Kidney tubule cell (primary cell): Measurements from ENCODE around the gene ATOX1.
A peak's percentile ranks its signal among the peaks of the same experiment; 100 is the strongest.

Experiments used
- DNase-seq: peaks from one replicate; pipeline ENCODE4 v3.0.0-alpha.2; 2018; ENCODE audit warnings: low spot score

The ATOX1 gene

DNA sequence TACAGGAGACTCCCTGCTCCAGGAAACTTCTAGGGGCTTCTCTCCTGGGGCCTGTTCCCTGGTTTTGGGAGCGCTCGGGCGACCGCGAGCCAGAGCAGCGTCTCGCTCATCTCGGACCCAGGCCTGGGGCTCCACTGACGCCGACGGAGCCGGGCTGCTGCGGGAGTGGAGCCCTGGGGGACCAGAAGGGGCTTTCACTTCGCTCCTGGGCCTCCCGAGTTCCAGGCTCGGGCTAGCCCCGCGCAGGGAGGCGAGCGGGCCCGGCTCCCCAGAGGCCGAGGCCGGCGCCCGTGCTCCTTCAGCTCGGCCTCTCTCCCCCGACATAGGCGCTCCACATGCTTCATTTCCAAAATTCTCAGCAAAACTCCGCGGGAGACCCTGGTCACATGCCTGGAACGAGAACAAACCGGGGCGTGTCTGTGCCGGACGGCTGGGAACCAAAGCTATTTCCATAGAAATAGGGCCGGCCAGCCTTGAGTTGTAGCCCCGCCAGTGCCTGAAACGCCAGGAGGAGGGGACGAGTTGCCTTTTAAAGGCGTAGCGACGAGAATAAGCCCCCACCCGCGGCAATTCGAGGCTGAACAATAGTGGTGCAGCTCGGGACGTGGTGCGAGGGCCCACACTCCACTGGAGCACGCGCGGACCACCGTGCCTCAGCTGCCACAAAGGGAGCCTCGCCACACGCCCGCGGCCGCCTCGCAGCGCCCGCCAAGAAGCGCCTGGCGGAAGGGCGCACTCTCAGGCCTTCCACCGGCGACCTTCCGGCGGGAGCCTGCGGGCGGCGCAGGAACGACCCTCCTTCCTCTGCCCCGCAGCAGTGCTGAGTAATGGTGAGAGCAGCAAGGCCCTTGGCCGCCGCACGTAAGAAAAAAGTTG, 12.2 kb upstream of the ATOX1 start:
- DNase-seq = peak; percentile 68

- no peak for DNase-seq
These were observed 8.5 kb upstream of the ATOX1 start for GRCh38 chr5:151766975-151767374.

- no peak for DNase-seq
These were observed 6.4 kb upstream of the ATOX1 start for GRCh38 chr5:151764801-151765200.

- no peak for DNase-seq
These were observed 346 bp downstream of the ATOX1 start for GRCh38 chr5:151758141-151758429.

GRCh38 chr5:151757233-151758140, 944 bp downstream of the ATOX1 start:
- DNase-seq = peak; percentile 31

DNA sequence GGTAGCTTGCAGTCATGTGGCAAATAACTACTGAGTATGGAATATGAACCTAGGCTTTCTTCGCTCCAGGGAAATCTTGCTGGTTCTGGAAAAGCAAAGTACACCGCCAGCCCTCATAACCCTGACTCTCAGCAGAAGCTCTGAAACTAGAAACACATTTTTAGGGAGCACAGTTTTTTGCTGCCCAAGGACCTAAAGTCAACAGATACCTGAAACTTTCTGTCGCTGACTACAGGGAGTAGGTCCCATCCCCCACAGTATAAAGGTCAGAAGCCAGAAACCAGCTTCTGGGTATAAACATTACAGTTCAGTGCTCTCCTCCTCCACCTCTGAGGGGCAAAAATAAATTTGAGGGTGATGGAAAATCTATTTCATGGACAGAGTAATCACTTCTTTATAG, 3.0 kb downstream of the ATOX1 start:
- DNase-seq = no peak

- DNase-seq = no peak
These were observed 6.8 kb downstream of the ATOX1 start for GRCh38 chr5:151751593-151751992.

DNA sequence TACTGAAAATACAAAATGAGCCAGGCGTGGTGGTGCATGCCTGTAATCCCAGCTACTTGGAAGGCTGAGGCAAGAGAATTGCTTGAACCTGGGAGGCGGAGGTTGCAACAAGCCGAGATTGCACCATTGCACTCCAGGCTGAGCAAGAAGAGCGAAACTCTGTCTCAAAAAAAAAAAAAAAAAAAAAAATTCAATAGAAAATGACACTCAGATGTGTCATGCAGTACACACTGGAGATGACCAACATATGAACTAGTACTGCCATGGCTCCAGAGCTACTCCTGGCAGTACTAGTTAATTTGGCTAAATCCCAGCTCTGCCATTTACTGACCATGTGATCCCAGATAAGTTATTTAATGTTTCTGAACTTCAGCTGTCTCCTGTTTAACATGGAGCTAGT, 7.3 kb downstream of the ATOX1 start:
- DNase-seq = peak; percentile 60

- no peak for DNase-seq
These were observed 8.3 kb downstream of the ATOX1 start for GRCh38 chr5:151750121-151750520.

DNA sequence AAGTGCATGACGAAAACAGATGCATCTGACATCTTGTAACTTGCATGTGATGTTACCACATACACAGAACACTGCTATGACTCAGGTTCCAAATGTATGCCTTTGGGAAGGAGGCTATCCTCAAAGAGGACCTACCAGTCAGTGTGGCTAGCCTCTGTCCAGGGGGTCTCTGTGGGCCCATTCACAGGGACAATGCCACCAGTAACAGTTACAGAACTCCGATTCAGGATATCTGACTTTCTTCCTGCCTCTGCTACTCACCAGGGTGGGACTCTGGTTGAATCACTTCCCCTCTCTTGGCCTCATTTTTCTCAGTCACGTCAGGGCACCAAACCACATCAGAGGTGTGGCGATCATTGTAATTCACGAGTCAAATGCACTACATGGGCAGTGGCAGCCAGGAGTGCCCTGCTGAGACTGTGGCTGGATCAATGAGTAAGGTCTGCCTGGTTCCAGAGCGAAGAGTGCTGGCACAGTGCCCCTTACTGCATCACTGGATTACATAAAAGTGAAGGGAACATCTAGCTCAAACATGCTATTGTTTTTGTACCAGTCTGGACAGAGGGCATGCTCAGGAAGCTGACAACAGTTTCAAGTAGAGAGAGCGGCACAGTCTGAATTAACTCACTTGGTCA, 13.2 kb downstream of the ATOX1 start:
- peak; percentile 98 for DNase-seq

DNA sequence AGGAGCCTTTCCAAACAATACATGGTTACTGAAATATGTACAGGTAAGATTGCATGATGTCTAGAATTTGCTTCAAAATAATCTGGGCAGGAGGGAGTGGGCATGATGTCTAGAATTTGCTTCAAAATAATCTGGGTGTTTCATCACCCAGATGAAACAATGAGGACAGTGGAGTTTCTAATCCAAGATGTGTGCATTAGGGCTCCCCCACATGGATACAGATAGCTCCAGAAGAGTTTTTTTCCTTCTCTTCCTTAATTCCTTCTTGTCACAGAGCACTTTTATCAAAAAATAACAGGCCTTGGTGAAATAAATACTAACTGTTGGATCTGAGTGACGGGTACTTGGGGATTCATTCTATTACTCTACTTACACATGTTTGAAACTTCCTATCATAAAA, 14.9 kb downstream of the ATOX1 start:
- DNase-seq = no peak

- peak; percentile 71 for DNase-seq
These were observed 15.5 kb downstream of the ATOX1 start for GRCh38 chr5:151742870-151743294.

DNA sequence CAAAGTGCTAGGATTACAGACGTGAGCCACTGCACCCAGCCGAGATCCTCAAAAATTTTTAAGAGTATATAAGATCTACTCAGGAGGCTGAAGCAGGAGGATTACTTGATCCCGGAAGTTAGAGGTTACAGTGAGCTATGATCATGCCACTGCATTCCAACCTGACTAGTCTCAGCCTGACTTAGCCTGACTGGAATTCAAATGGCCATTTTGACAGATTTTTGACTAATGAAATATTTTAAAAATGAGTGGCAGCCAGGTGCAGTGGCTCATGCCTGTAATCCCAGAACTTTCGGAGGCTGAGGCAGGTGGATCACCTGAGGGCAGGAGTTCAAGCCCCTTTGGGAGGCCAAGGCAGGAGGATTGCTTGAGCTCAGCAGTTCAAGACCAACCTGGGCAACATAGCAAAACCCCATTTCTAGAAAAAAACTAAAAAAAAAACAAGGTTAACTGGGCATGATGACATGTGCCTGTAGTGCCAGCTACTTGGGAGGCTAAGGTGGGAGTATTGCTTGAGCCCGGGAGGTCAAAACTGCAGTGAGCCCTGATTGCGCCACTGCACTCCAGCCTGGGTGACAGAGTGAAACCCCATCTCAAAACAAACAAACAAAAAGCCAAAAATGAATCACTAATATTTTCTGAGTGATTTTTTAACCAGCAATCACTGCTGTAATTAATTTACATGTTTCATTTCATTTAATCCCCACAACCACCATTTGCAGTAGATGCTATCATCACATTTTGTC, 16.6 kb downstream of the ATOX1 start:
- peak; percentile 96 for DNase-seq

GRCh38 chr5:151740958-151741373, 17.5 kb downstream of the ATOX1 start:
- DNase-seq = peak; percentile 81

GRCh38 chr5:151740336-151740942, 18.0 kb downstream of the ATOX1 start:
- DNase-seq = peak; percentile 83

GRCh38 chr5:151739939-151740335, 18.5 kb downstream of the ATOX1 start:
- peak; percentile 83 for DNase-seq

DNA sequence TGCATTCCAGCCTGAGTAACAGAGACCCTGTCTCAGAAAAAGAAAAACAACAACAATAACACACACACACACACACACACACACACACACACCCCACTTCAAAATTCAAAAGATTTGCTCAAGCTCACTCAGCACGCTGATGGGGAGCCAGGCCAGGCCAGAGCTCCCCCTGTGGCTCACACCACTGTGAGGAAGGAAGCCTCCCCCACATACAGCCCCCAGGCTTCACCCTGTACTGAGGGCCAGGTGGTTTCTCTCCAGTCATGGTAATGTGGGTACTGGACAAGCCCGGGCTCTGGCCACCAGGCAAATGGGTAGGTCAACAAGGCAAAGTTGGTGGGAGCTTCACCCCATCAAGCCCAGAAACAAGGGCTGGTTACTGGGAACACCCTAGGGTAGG, 19.0 kb downstream of the ATOX1 start:
- DNase-seq = no peak

- no peak for DNase-seq
These were observed 20.1 kb downstream of the ATOX1 start for GRCh38 chr5:151738125-151738848.

DNA sequence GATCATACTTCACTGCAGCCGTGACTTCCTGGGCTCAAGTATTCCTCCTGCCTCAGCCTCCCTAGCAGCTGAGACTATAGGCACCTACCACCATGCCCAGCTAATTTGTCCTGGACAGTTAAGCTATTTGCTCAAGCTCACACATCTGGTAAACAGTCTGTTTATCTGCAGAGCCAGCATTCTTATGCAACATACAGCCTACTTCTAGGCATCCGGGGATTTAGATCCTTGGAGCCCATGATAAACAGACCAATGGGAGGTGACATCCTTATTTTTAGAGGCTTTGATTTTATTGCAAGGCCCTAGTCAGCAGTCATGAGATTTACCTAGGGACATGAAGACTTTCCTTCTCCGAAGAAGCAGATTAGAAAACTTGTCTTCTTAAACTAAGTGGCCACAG, 21.0 kb downstream of the ATOX1 start:
- no peak for DNase-seq

DNA sequence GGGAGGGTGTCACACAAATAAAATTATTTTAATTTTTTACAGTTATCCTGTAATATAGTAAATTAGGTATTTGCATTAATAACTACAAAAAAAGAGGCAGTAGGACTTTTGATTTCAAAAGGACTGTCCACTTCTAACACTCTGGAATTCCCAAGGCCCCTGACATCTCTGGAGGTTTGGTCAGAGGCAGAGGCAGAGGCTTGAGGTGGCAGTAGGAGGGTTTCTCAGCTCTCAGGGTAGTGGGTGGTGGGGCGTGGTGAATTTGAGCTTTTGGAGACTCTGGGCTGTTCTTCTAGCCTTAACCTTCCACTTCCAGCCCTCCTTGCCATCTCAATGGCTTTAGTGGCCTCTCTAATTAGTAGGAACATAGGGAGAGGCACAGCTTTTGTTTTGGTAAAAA, 22.8 kb downstream of the ATOX1 start:
- DNase-seq = no peak

- DNase-seq = no peak
These were observed 24.4 kb downstream of the ATOX1 start for GRCh38 chr5:151734064-151734408.
